Mucosa of descending colon (tissue), 3 donors: ENCODE results near the gene SH3BP2. TPM values are rescaled to one million over a fixed set of nuclear protein-coding genes. Genes with fewer than 3 reads are reported as not detected.

Experiments
- ATAC-seq: fragments of 200-7000 bp; cut with Tn5 transposase; one replicate; pipeline ENCODE4 v1.9.1; 2020; ENCODE audit warnings: mild to moderate bottlenecking, moderate library complexity
- DNase-seq, 3 donors: peaks; one replicate each; pipeline ENCODE4 v3.0.0-alpha.2; 2020
- H3K36me3 ChIP-seq: fragments of 200-600 bp; one replicate; pipeline ENCODE4 v1.8.0; 2021; ENCODE audit warnings: low read depth, mild to moderate bottlenecking
- H3K4me1 ChIP-seq: fragments of 200-600 bp; one replicate; pipeline ENCODE4 v1.8.0; 2021; ENCODE audit warnings: low read depth, mild to moderate bottlenecking
- H3K4me3 ChIP-seq: fragments of 200-600 bp; one replicate; pipeline ENCODE4 v1.8.0; 2021; ENCODE audit warnings: mild to moderate bottlenecking
- H3K9me3 ChIP-seq: fragments of 200-600 bp; one replicate; pipeline ENCODE4 v1.8.0; 2021; ENCODE audit warnings: mild to moderate bottlenecking
- CTCF ChIP-seq: fragments of 200-600 bp; IDR thresholded peaks from one replicate; pipeline ENCODE4 v1.8.0; 2022; ENCODE audit warnings: antibody characterized with exemption, mild to moderate bottlenecking
- intact Hi-C, 2 donors: fragments of 100-400 bp; cut with DNase I in 1 of 2; cut with micrococcal nuclease in 1 of 2; formaldehyde crosslinking; loops; one replicate each; pipeline versions ENCODE4 v1.11.0 to v1.11.1; 2022; cut with DNase I, micrococcal nuclease
- total RNA-seq, 3 donors: library from RNA; stranded (reverse); fragmentation: NEBNext Ultra II Directional in 2 of 3; extraction: Animal tissue kit (Norgen Biotek cat#: 25700) in 2 of 3; gene quantifications; one replicate each; pipeline versions ENCODE4 v1.2.1 to v1.2.4, GENCODE V29; 2021 to 2023
- donor health status: DM: no; HTN: no; CAD: no; lungs with moderate emphysema.
- donor health status: DM: no; HTN: no; CAD: no.
- donor health status: DM: no; HTN: yes; CAD: no.

SH3BP2 gene
- total RNA-seq, 3 donors from 2014 or later = 48.1 to 75.3 (median 73.0) TPM

- no peaks in the 10 kb centered on the region for H3K9me3 ChIP-seq
- no peaks in the 10 kb centered on the region for H3K36me3 ChIP-seq
- TF ChIP-seq CTCF = no peak
- H3K4me3 ChIP-seq = no peak overlapping the region
- intact Hi-C loops = loop anchor here in 1 of 2 donors (10.0 kb wide), 1 partner anchor 87 kb away; no protein-coding TSS in a partner anchor
- ATAC-seq = no peak
- peaks cover 56% of the 10 kb centered on the region for H3K4me1 ChIP-seq
- no peak for DNase-seq
Measured at GRCh38 chr4:2847302-2847871, 54.5 kb downstream of the SH3BP2 start.

GRCh38 chr4:2848449-2848848, 55.6 kb downstream of the SH3BP2 start:
- Histone ChIP-seq H3K4me1 (peaks cover 67% of the 10 kb centered on the region), H3K36me3 (no peaks in the 10 kb centered on the region)
- no peak for TF ChIP-seq CTCF

GRCh38 chr4:2849267-2850152, 56.6 kb downstream of the SH3BP2 start:
- H3K36me3 ChIP-seq = no peaks in the 10 kb centered on the region
- intact Hi-C loops = loop anchor here in 1 of 2 donors (10.0 kb wide), 1 partner anchor 85 kb away; no protein-coding TSS in a partner anchor
- no peaks in the 10 kb centered on the region for H3K9me3 ChIP-seq
- no peak for DNase-seq
- peaks cover 69% of the 10 kb centered on the region for H3K4me1 ChIP-seq
- no peak for TF ChIP-seq CTCF
- peak; percentile 76 for ATAC-seq
- no peak overlapping the region for H3K4me3 ChIP-seq

More at GRCh38 chr4:2848449-2848848, 55.6 kb downstream of the SH3BP2 start:
- intact Hi-C loops = loop anchor here in 1 of 2 donors (10.0 kb wide), 1 partner anchor 86 kb away; no protein-coding TSS in a partner anchor
- DNase-seq (no peak), ATAC-seq (no peak)
- no peak overlapping the region for H3K4me3 ChIP-seq
- no peaks in the 10 kb centered on the region for H3K9me3 ChIP-seq

GRCh38 chr4:2850966-2851798, 58.3 kb downstream of the SH3BP2 start:
- ATAC-seq (no peak), DNase-seq (no peak)
- Histone ChIP-seq H3K36me3 (no peaks in the 10 kb centered on the region), H3K9me3 (no peaks in the 10 kb centered on the region), H3K4me1 (peaks cover 54% of the 10 kb centered on the region), H3K4me3 (no peak overlapping the region)
- TF ChIP-seq CTCF = no peak
- intact Hi-C loops = no loop called here

GRCh38 chr4:2852481-2852921, 59.6 kb downstream of the SH3BP2 start:
- Histone ChIP-seq H3K4me1 (peaks cover 55% of the 10 kb centered on the region), H3K36me3 (no peaks in the 10 kb centered on the region), H3K4me3 (no peak overlapping the region), H3K9me3 (no peaks in the 10 kb centered on the region)
- peak; percentile 79 for ATAC-seq
- peak in 1 of 3 donors; percentile 78 for DNase-seq
- intact Hi-C loops = no loop called here
- TF ChIP-seq CTCF = no peak
